Stomach (tissue), 9 donors: Measurements from ENCODE around the gene THADA. TPM values are rescaled to one million over a fixed set of nuclear protein-coding genes. Genes with fewer than 3 reads are reported as not detected.
A peak's percentile ranks its signal among the peaks of the same experiment; 100 is the strongest.

Experiments used
- DNase-seq, 2 donors: peaks; one replicate each; pipeline versions ENCODE4 v3.0.0 to v3.0.0-alpha.2; 2013 to 2019
- H3K27ac ChIP-seq, 5 donors: fragments of 200-600 bp in 4 of 5; sonication (generic) in 4 of 5; one replicate each; pipeline ENCODE4 v1.5.1; 2013 to 2019; ENCODE audit warnings: mild to moderate bottlenecking in 1 of 5, moderate library complexity in 1 of 5
- H3K27me3 ChIP-seq, 3 donors: fragments of 200-600 bp; sonication (generic); one replicate each; pipeline ENCODE4 v1.5.1; 2017 to 2019; ENCODE audit warnings: mixed run types in 1 of 3
- H3K36me3 ChIP-seq, 4 donors: fragments of 200-600 bp; sonication (generic); 1 replicate in 3 of 4; 2 replicates in 1 of 4; pipeline ENCODE4 v1.5.1; 2016 to 2019
- H3K4me1 ChIP-seq, 4 donors: fragments of 200-600 bp; sonication (generic); one replicate each; pipeline ENCODE4 v1.5.1; 2016 to 2019
- H3K4me3 ChIP-seq, 4 donors: fragments of 200-600 bp; sonication (generic) in 3 of 4; one replicate each; pipeline ENCODE4 v1.5.1; 2016 to 2019; ENCODE audit warnings: mild to moderate bottlenecking in 1 of 4
- H3K9me3 ChIP-seq, 4 donors: fragments of 200-600 bp; sonication (generic); one replicate each; pipeline ENCODE4 v1.5.1; 2016 to 2019
- CTCF ChIP-seq, 7 experiments: fragments of 450-650 bp in 4 of 7; fragments of 200-600 bp in 3 of 7; sonication (generic) in 3 of 7; IDR thresholded peaks; one replicate each; pipeline ENCODE4 v1.5.1; 2016 to 2019; ENCODE audit warnings: antibody characterized with exemption in 7 of 7, control low read depth in 2 of 7, mild to moderate bottlenecking in 1 of 7
- EP300 ChIP-seq: sonication (generic); formaldehyde crosslinking; IDR thresholded peaks from one replicate; pipeline ENCODE4 v1.6.1; 2017; ENCODE audit warnings: antibody characterized with exemption
- POLR2A ChIP-seq, 4 donors: fragments of 450-650 bp; IDR thresholded peaks; one replicate each; pipeline ENCODE4 v1.6.1; 2016; ENCODE audit warnings: antibody characterized with exemption in 4 of 4, control low read depth in 2 of 4, mild to moderate bottlenecking in 1 of 4, moderate library complexity in 1 of 4
- POLR2AphosphoS5 ChIP-seq, 3 donors: sonication (generic); formaldehyde crosslinking; IDR thresholded peaks; one replicate each; pipeline ENCODE4 v1.6.1; 2016; ENCODE audit warnings: antibody characterized with exemption in 3 of 3
- WGBS, 5 donors: extraction: QIAGEN DNeasy Blood & Tissue Kit in 3 of 5; methylation state at CpG; one replicate each; pipeline versions ENCODE4 v1.1.5 to v1.1.7; 2013 to 2018; 5-methylcytosine and 5-hydroxymethylcytosine counted together
- intact Hi-C: fragments of 100-400 bp; cut with DNase I; formaldehyde crosslinking; loops from one replicate; pipeline ENCODE4 v1.15.1; 2023; ENCODE audit warnings: low total_unique reads
- polyA plus RNA-seq, 3 donors: library from polyadenylated mRNA; stranded (reverse); fragments of 200-250 nt; gene quantifications; one replicate each; pipeline ENCODE4 v1.2.3, GENCODE V29; 2013
- total RNA-seq, 5 donors: library from RNA; depleted of rRNA; stranded (reverse); fragments of >200 nt; gene quantifications; one replicate each; pipeline versions ENCODE4 v1.1.0 to v1.2.3, GENCODE V29; 2014 to 2016
- donor health status: healthy with polysubstance abuse.
- donor health status: Bipolar disorder and iron deficiency.
- donor health status: healthy.

The THADA gene
- total and polyA plus RNA-seq, 8 donors, result 8.0 to 109 (median 31.9) TPM

DNA sequence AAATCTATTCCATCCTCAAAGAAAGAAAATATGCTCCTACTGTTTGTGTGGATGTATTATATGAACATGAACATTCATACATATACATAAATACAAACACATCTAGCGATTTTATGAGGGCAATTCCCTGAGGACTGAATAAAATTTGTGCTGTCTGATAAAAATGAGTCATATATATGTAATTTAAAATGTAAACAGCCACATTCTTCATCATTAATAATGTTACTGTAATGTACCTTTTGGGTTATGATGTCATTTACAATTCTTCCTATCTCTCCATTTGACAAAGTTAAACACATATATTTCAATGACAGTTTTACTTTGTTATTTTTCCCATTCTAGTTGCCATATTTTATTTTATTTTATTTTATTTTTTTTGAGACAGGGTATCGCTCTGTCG lies 278.2 kb downstream of the THADA start:
- H3K4me3 ChIP-seq, result no peak overlapping the region
- intact Hi-C loops, result no loop called here
- WGBS, 5 donors, result 92 to 97% (median 94%) methylated on average over 3 of the region's 3 CpGs

GRCh38 chr2:43317194-43317593 lies 278.6 kb downstream of the THADA start:
- intact Hi-C loops, result no loop called here
- TF ChIP-seq EP300 (no peak), POLR2A (IDR thresholded peaks at IDR 0.05) (no peak)
- DNase-seq, result no peak
- no peak overlapping the region for H3K4me3 ChIP-seq
- H3K36me3 ChIP-seq, result peaks cover 0 to 15% (median 10%) of the 10 kb centered on the region in 4 donors
- H3K27me3 ChIP-seq, result no peaks in the 10 kb centered on the region
- H3K9me3 ChIP-seq, result no peaks in the 10 kb centered on the region
- H3K27ac ChIP-seq, result no peak overlapping the region
- 87 to 93% (median 91%) methylated on average over 1 of the region's 1 CpG for WGBS, 5 donors
- peaks cover 5 to 41% (median 23%) of the 10 kb centered on the region in 4 donors for H3K4me1 ChIP-seq

More for the DNA sequence above, 278.2 kb downstream of the THADA start:
- peaks cover 0 to 15% (median 10%) of the 10 kb centered on the region in 4 donors for H3K36me3 ChIP-seq
- H3K27ac ChIP-seq, result no peak overlapping the region
- no peaks in the 10 kb centered on the region for H3K9me3 ChIP-seq
- no peak for TF ChIP-seq POLR2AphosphoS5 (IDR thresholded peaks at IDR 0.05)
- TF ChIP-seq CTCF (IDR thresholded peaks at IDR 0.05), result no peak
- TF ChIP-seq EP300, result no peak
- TF ChIP-seq POLR2A (IDR thresholded peaks at IDR 0.05), result no peak
- H3K4me1 ChIP-seq, result peaks cover 5 to 37% (median 20%) of the 10 kb centered on the region in 4 donors
- H3K27me3 ChIP-seq, result no peaks in the 10 kb centered on the region
- DNase-seq, result no peak

- TF ChIP-seq POLR2AphosphoS5 (IDR thresholded peaks at IDR 0.05), result no peak
- 93 to 100% (median 95%) methylated on average over 2 of the region's 2 CpGs for WGBS, 5 donors
- Histone ChIP-seq H3K4me1 (peaks cover 5 to 49% (median 30%) of the 10 kb centered on the region in 4 donors), H3K27me3 (no peaks in the 10 kb centered on the region), H3K4me3 (no peak overlapping the region), H3K9me3 (no peaks in the 10 kb centered on the region), H3K27ac (peak overlapping the region in 1 of 5 donors; percentile 58), H3K36me3 (peaks cover 0 to 14% (median 7%) of the 10 kb centered on the region in 4 donors)
- intact Hi-C loops, result no loop called here
- DNase-seq, result no peak
These were observed 280.4 kb downstream of the THADA start for GRCh38 chr2:43315482-43315881.

DNA sequence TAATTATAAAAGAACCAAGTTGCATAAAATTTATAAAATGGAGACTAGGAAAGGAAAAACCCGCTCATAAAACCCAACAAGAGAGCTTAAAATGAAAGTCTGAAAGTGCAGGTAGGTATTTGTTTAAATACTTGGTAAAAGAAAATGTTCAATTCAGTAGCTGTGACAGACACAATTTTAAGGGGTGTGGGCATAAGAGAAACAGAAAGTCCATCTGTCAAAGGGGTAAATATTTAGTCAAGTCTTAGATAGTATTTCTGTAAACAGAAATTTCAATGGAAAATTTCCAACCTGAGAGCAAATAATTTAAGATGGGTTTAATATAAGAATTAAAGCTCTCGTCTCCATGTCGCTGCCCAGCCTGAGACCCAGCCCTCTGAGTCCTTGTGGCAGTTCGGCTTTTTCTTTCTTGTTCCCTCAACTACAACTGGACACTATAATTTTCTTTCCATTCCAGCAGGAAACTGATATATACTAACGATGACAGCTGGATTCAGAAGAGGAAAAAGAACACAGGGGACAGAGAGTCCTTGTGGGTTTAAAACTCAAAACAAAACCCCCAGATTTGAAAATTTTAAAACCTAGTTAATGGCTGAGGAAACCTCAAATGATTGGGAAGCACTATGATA lies 281.4 kb downstream of the THADA start:
- H3K27me3 ChIP-seq, result no peaks in the 10 kb centered on the region
- peaks cover 0 to 4% (median 2%) of the 10 kb centered on the region in 4 donors for H3K36me3 ChIP-seq
- DNase-seq, result no peak
- TF ChIP-seq CTCF (IDR thresholded peaks at IDR 0.05) (no peak), EP300 (no peak), POLR2A (IDR thresholded peaks at IDR 0.05) (no peak), POLR2AphosphoS5 (IDR thresholded peaks at IDR 0.05) (no peak)
- H3K27ac ChIP-seq, result peak overlapping the region in 3 of 5 donors; percentile 40 to 58 (median 56)
- peaks cover 5 to 48% (median 30%) of the 10 kb centered on the region in 4 donors for H3K4me1 ChIP-seq
- 36 to 52% (median 38%) methylated on average over 5 of the region's 5 CpGs for WGBS, 5 donors
- H3K9me3 ChIP-seq, result no peaks in the 10 kb centered on the region
- intact Hi-C loops, result no loop called here
- H3K4me3 ChIP-seq, result no peak overlapping the region

DNA sequence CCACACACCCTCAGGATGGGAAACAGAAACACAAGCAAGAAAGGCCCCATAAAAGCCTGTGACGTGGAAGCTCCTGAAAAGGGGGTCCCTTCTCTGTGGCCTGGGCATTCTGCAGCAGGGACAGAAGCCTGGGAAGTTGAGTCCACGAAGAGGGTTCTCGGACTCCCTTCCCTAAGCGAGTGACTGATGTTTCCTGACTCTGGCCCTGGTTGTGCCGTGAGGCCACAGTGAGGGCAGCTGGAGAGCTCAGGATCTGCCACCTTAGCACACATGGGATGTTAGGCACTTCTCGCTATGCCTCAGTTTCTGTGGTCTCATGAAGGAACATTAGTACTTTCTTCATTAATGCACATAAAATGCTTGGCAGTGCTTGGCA lies 282.2 kb downstream of the THADA start:
- Histone ChIP-seq H3K27ac (peak overlapping the region in 4 of 5 donors; percentile 34 to 60 (median 57)), H3K9me3 (no peaks in the 10 kb centered on the region), H3K4me3 (no peak overlapping the region), H3K27me3 (no peaks in the 10 kb centered on the region), H3K4me1 (peaks cover 5 to 48% (median 26%) of the 10 kb centered on the region in 4 donors), H3K36me3 (no peaks in the 10 kb centered on the region)
- DNase-seq, result no peak
- TF ChIP-seq EP300, result no peak
- no peak for TF ChIP-seq POLR2A (IDR thresholded peaks at IDR 0.05)
- no peak for TF ChIP-seq CTCF (IDR thresholded peaks at IDR 0.05)
- no peak for TF ChIP-seq POLR2AphosphoS5 (IDR thresholded peaks at IDR 0.05)
- intact Hi-C loops, result no loop called here
- 87 to 95% (median 93%) methylated on average over 6 of the region's 6 CpGs for WGBS, 5 donors
